GM21526 (cell line): Measurements from ENCODE around the gene UPK1A.
"Not testable (repeated sequence)": the region's sequence is repeated elsewhere in the genome, so short reads cannot be mapped to it uniquely, and the experiment has no call there.

Experiments used
- ATAC-seq: cut with Tn5 transposase; IDR thresholded peaks from one replicate; pipeline ENCODE4 v1.9.1; 2021; ENCODE audit warnings: moderate library complexity; ENCODE audit not compliant: unreplicated experiment, low FRiP score

Gene UPK1A

DNA sequence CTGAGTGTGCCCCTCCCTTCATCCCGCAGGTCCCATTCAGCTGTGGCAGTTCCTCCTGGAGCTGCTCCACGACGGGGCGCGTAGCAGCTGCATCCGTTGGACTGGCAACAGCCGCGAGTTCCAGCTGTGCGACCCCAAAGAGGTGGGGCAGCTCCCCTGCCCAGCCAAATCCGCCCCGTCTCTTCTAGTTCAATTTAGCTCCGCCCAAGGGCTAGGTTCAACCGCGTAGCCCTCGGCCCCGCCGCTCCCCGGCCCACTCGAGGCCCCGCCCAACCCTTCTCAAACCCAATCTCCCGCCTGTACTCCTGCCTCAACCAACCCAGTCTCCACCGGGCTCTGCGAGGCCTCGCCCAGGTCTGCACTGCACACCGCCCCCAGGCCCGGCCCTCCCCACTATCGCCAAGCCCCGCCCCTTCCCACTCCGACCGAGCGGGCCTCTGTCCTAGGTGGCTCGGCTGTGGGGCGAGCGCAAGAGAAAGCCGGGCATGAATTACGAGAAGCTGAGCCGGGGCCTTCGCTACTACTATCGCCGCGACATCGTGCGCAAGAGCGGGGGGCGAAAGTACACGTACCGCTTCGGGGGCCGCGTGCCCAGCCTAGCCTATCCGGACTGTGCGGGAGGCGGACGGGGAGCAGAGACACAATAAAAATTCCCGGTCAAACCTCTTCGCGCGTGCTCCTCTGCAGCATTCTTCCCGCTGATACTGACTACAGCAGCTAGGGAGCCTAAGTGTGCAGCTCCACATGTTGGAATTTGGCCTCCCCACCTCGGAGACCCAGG is 21.9 kb upstream of the UPK1A start:
- peak; percentile 65 for ATAC-seq

DNA sequence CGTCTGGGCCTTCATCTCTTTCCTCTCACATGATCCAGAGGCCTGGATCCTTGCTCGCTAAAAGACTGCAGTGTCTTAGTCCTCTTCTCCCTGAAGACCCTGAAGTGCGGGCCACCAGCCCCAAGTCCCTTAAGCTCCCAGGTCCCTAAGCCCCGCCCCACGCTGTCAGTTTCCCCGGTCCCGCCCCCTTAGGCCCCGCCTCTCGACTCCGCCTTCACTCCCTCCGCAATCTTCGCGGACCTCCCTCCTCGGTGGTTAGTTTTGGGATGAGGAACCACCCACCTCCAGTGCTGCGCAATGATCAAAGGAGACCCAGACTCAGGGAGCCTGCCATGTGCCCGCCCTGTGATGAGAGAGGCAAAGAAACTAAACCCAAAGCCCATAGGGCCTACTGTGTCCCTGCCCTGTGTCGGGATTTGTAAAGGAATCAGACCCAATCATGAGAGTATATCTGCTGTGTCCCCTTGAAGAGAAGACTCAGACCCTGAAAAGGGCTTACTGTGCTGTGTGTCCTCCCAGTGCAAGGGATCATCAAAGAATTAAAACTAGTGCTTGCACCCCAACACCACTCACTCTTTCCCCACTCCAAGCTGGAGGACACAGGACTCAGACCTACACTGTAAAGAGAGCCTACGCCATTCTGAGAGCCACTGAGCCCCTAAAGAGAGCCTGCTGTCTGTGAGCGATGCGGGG is 21.2 kb upstream of the UPK1A start:
- no peak for ATAC-seq

DNA sequence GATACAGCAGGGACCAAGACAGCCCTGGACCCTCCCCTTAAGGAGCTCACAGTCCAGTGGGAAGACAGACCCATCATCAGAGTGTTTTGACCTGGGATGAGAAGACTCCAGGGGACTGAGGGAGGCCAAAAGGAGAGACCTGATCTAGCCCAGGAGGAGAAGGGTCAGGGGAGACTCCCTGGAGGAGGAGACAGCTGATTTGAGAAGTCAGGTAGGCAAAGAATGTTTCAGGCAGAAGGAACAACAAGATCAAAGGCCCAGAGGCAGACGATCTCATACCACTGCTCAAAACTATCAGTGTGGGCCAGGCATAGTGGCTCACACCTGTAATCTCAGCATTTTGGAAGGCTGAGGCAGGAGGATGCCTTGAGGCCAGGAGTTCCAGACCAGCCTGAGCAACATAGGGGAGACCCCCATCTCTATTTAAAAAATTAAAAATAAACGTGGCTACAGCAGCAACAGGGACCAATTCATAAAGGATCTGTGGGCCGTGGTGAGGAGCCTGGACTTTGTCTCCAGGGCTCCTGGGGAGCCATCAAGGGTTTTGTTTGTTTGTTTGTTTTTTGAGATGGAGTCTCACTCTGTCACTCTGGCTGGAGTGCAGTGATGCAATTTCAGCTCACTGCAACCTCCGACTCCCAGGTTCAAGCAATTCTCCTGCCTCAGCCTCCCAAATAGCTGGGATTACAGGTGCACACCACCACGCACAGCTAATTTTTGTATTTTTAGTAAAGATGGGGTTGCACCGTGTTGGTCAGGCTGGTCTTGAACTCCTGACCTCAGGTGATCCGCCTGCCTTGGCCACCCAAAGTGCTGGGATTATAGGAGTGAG is 20.4 kb upstream of the UPK1A start:
- ATAC-seq: no peak

DNA sequence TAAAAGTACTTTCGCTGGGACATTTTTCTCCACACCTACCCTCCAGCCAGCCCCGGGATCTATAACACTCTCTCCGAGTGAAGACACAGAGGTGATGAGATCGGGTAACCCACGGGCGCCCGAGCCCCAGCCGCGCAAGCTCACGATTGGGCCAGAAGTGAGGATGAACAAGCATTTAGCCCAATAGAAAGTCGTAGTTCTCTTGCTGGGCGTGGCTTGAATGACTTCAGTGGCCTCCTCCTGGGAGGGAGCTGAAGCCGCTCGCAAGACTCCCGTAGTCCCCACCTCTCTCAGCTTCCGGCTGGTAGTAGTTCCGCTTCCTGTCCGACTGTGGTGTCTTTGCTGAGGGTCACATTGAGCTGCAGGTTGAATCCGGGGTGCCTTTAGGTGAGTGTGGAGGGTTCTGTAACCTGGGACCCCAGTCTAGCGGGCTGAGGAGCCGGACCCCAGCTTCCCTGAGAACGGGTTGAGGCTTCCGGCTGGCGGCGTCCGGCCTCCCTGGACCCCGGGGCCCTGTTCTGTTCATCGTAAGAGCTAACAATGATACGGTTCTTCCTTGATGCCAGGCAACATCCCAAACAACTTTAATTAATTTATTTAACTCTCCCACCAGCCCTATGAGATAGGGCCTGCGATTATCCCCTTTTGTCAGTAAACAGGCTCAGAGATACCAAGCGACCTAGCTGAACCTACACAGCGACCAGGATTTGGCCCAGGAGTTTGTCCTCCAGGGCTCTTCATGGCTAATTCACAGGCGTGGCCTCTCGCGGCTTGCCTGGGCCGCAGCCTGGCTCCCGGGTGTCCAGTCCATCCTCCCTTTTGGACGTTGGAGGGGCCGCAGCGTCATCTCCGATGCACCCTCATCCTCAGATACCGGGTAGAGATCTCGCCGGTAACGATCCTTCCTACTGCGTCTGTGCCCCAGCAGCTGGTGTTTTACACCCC is 18.0 kb upstream of the UPK1A start, which contains the start of gene COX6B1:
COX6B1 (plus strand) TSS at position 307 of the 945 bp plus-strand sequence. CDS start 2,921 bp downstream, outside the sequence.
- no peak for ATAC-seq

DNA sequence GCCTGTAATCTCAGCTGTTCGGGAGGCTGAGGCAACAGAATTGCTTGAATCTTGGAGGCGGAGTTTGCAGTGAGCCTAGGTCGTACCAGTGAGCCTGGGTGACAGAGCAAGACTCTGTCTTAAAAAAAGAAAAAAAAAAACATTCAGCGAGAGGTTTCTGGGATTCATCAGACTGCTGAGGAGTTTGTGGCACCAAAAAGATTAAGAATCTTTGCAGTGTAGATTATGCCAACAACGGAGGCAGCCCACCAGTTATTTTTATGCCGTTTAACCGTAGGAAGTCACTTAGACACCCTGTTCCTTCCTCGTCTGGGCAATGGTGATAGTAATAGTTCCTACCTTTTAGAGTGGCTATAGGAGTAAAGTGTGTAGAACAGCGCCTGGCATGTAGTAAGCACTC is 15.7 kb upstream of the UPK1A start:
- no peak for ATAC-seq

DNA sequence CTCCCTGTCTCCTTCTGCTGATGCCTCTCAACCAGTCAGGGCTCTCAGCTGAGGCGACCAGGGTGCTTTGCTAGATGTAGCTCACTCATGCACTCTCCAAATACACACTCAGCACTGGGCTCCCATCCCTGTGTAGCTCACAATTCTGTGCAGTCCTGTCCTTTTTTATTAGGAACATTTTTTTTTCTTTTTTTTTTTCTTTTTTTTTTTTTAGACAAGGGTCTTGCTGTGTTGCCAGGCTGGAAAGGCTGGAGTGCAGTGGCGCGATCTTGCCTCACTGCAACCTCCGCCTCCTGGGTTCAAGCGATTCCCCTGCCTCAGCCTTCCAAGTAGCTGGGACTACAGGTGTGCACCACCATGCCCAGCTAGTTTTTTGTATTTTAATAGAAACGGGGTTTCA is 11.5 kb upstream of the UPK1A start:
- ATAC-seq: not testable (repeated sequence)

DNA sequence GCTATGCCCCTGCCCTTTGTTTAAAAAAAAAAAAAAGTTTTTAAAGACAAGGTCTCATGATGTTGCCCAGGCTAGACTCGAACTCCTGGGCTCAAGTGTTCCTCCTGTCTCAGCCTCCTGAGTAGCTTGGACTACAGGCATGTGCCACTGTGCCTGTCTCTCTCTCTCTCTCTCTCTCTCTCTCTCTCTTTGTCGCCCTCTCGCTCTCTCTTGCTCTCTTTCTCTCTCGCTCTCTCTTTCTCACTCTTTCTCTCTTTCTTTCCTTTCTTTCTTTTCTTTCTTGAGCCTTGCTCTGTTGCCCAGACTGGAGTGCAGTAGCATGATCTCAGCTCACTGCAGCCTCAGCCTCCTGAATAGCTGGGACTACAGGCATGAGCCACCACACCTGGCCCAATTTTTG is 10.7 kb upstream of the UPK1A start:
- ATAC-seq: no peak

DNA sequence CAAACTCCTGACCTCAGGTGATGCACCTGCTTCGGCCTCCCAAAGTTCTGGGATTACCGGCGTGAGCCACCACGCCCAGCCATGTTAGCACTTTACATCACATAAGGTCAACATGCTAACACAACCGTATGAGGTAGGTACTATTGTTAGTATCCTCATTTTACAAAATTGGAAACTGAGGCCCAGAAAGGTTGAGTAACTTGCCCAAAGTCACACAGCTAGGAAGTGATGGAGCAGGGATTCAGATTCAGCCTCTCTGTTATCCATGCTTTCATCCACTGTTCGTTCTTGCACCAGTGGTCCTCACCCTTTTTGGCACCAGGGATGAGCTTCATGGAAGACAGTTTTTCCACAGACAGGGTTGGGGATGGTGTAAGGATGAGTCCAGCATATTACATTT is 9.6 kb upstream of the UPK1A start:
- no peak for ATAC-seq

DNA sequence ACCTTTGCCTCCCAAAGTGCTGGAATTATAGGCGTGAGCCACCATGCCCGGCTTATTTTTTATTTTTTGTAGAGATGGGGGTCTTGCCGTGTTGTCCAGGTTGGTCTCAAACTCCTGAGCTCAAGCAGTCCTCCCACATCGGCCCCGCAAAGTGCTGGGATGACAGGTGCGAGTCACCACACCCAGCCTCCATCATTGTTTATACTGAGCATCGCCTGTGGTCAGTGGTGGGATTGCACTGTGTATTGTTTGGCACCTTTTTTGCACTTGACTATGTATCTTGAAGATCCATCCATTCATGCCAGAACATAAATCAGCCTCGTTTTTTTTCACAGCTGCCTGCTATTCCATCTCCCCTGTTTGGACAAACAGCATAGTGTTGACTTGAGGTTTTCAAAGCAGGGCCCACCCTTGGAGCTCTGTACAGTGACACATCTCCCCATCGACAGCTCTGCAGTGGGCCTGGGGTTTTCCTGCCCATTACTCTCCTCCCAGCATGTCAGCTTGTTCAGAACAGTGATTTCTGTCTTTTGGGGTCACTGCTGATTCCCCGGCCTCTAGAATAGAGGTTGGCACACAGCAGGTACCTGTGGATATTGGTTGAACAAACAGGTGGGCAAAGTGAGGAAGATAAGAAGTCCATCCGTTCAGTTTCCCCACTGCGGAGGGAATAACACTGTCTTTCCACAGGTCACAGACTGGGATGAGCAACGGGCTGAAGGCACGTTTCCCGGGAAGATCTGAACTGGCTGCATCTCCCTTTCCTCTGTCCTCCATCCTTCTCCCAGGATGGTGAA is 8.2 kb upstream of the UPK1A start:
- no peak for ATAC-seq

DNA sequence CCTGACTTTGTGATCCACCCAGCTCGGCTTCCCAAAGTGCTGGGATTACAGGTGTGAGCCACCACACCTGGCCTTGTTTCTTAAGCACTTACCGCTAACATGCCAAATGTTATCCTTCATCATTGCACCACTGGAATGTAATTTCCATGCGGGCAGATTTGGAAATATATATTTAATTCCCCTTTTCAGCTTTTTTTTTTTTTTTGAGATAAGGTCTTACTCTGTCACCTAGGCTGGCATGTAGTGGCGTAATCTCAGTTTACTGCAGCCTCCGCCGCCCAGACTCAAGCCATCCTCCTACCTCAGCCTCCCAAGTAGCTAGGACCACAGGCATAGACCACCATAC is 4.3 kb upstream of the UPK1A start:
- no peak for ATAC-seq

DNA sequence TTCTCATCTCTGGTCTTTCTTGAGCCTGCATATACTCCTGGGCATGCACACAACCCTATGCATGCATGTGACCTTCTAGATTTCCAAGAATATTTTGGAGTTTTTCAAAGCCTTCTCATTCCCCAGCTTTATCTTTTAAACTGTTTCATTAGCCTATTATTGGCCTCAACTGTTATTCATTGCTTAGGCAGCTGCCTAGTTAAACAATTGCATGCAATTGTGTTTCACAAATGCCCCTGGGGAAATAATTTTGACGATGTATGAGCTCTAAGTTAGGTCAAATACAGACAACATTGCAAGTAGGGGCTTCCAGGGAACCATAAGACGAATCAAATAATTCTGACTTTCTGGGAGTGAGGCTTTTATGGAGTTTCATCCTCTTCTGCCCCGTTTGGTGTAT is 2.3 kb upstream of the UPK1A start:
- no peak for ATAC-seq

DNA sequence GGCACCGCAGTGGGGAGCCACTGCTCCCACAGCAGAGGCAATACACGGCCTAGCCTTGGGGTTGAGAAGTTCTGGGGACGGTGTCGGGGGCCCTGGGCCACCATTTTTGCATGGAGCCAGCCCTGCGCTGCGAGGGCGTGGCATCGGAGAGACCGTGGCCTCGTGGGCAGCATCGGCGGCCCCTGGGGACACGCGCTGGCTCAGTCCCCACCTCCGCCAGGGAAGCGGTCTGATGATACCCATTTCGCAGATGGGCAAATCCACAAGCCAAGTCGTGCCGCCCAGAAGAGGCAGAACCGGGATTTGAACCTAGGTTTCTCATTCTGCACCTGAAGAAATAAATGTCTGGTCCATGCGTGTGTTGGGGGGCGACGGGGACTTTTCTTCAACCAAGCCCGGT is 1.2 kb upstream of the UPK1A start:
- ATAC-seq: no peak

DNA sequence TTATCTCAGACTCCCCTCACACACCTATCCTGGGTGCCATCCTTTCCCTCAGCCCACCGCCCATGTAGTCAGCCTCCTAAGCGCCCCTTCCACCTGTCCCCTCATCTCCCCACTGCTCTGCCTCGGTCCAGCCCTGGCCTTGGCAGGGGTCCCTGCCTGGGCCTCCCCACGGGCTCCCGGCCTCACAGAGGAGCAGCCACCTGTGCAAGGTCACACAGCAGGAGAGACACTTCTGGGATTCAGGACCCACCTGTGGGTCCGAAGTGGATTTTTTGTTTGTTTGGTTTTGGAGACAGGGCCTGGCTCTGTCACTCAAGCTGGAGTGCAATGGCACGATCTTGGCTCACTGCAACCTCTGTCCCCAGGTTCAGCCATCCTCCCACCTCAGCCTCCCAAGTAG is 713 bp upstream of the UPK1A start:
- ATAC-seq: no peak

DNA sequence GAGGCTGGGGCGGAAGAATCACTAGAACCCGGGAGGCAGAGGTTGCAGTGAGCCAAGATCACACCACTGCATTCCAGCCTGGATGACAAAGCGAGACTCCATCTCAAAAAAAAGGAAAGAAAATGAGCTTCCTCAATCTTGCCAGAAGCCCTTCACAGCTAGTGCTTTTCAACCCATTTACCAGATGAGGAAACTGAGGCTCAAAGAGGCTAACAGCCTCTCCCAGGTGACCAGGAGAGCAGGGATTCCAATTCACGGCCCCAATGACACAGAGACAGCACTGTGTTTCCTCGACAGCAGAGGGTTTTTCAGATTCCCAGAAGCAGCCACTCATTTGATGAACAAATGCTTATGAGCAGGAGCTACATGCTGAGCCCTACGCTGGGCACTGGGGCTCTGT is 3.2 kb downstream of the UPK1A start:
- no peak for ATAC-seq

DNA sequence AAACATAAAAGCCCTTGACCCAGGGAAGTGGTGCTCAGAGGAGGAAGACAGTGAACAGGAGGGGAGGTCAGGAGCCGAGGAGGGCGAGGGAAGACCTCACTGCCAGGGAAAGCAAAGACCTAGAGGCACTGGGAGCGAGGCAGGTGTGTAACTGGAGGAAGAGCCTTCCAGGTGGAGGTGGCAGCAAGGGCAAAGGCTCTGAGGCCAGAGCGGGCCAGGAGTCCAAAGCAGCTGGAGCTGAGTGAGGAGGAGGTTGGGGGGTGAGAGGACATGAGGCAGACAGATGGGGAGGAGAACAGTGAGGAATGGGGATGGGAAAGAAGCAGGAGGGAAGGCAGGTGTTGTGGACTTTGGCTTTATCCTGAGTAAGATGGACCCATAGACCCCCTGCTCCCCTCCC is 3.7 kb downstream of the UPK1A start:
- ATAC-seq: no peak

DNA sequence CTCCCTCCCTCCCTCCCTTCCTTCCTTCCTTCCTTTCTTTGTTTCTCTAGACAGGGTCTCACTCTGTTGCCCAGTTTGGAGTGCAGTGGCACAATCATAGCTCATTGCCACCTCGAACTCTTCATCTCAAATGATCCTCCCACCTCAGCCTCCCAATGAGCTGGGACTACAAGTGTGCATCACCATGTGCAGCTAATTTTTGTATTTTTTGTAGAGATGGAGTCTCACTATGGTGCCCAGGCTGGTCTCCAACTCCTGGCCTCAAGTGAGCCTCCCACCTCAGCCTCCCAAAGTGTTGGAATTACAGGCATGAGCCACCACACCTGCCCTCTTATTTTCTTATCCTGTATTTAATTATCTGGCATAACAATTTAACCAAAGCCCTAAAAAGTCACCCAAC is 4.4 kb downstream of the UPK1A start:
- no peak for ATAC-seq

DNA sequence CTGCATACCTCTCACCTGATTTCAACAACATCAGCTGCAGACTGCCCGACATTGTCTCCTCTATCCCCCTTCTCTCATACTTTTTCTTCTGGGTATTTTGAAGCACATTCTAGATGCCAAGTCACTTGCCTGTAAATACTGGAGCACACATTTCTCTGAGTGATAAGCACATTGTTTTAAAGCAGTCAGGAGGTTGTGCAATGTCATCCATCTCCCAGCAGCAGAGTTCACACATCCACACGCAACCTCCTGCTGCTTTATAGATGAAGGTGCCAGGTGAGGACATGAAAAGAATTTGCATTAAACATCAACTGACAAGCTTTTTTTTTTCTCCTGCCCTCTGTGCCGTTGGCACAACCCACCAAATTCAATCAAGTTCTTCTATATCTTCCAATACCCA is 5.5 kb downstream of the UPK1A start:
- no peak for ATAC-seq

DNA sequence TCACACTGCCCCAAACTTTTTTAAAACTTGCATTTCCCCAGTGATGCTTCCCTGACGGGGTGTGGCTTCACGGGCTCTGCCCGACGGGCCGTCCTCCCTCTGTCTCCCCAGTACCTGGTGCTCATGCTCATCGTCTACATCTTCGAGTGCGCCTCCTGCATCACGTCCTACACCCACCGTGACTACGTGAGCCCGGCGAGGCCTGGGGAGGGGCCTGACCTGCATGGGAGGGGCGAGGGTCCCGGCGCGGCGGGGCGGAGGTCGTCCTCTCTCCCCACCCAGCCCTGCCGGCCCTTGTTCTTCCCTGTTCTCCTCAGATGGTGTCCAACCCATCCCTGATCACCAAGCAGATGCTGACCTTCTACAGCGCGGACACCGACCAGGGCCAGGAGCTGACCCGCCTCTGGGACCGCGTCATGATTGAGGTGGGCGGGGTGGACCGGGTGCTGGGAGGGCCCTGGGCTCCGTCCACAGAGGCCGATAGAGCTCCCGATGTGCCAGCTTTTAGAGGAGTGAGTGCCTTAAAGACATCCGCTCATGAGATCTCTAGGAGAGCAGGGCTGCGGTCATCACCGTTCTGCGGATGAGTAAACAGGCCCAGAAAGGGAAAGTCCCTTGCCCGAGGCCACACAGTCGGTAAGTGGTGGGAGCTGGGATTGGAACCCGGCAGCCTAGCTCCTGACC is 6.9 kb downstream of the UPK1A start:
- ATAC-seq: no peak

DNA sequence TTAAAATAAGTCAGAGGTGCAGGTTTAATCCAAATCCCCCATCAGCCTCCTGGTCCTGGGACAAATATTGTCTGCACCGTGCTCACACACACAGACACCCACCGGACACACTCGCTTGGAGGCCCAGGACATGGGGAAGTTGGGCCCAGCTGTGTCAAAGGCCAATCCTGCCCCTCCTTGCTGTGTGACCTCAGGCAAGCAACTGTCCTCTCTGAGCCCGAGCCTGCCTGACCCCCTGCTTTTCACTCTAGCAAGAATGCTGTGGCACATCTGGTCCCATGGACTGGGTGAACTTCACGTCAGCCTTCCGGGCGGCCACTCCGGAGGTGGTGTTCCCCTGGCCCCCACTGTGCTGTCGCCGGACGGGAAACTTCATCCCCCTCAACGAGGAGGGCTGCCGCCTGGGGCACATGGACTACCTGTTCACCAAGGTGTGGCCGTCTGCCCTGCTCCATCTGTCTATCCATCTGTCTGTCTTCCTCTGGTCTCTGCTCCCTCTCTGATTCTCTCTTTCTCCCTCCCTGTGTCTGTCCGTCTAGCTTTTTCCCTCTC is 9.3 kb downstream of the UPK1A start:
- no peak for ATAC-seq
